ENCODE results near the gene GALM.
"Not testable (repeated sequence)": the region's sequence is repeated elsewhere in the genome, so short reads cannot be mapped to it uniquely, and the experiment has no call there.

GALM gene

GRCh38 chr2:38754049-38754448 lies 88.1 kb downstream of the GALM start:
- H3K4me3 ChIP-seq (ENCODE audit: low read length): peak overlapping the region; percentile 35; the same call in 1 of the 2 replicates
- H3K9me3 ChIP-seq (ENCODE audit: control insufficient read depth, insufficient read depth, low read length): no peaks in the 10 kb centered on the region
- no peaks in the 10 kb centered on the region for H3K9me2 ChIP-seq (replicated peaks; ENCODE audit: control insufficient read depth, low read length)
- H3K4me1 ChIP-seq (ENCODE audit: control insufficient read depth, low read length): peaks cover 28% of the 10 kb centered on the region
- TF ChIP-seq EZH2phosphoT487 (IDR thresholded peaks at IDR 0.05; ENCODE audit: borderline replicate concordance, low read length) (no peak), CTCF (IDR thresholded peaks at IDR 0.05; ENCODE audit: low read depth, low read length, poor library complexity, severe bottlenecking) (no peak)
- H3K27ac ChIP-seq (ENCODE audit: low read depth, low read length): no peak overlapping the region
- H3K36me3 ChIP-seq (ENCODE audit: control insufficient read depth, low read length): peaks cover 21% of the 10 kb centered on the region
- peaks cover 8% of the 10 kb centered on the region for H4K20me1 ChIP-seq (ENCODE audit: control insufficient read depth, insufficient read depth, low read depth, low read length)
- H3K4me2 ChIP-seq (ENCODE audit: low read length): peak overlapping the region; percentile 54
- H3F3A ChIP-seq (ENCODE audit: control insufficient read depth, insufficient read depth): peaks cover 15% of the 10 kb centered on the region
- H3K27me3 ChIP-seq (ENCODE audit: control insufficient read depth, low read length): no peaks in the 10 kb centered on the region
- peaks cover 30% of the 10 kb centered on the region for H3K79me2 ChIP-seq (ENCODE audit: control insufficient read depth, low read length)

GRCh38 chr2:38754506-38754905 lies 88.6 kb downstream of the GALM start:
- TF ChIP-seq EZH2phosphoT487 (IDR thresholded peaks at IDR 0.05; ENCODE audit: borderline replicate concordance, low read length) (no peak), CTCF (IDR thresholded peaks at IDR 0.05; ENCODE audit: low read depth, low read length, poor library complexity, severe bottlenecking) (no peak)
- H3K36me3 ChIP-seq (ENCODE audit: control insufficient read depth, low read length): peaks cover 16% of the 10 kb centered on the region
- peak overlapping the region; percentile 41 for H3K4me3 ChIP-seq (ENCODE audit: low read length)
- H4K20me1 ChIP-seq (ENCODE audit: control insufficient read depth, insufficient read depth, low read depth, low read length): peaks cover 8% of the 10 kb centered on the region
- peaks cover 10% of the 10 kb centered on the region for H3F3A ChIP-seq (ENCODE audit: control insufficient read depth, insufficient read depth)
- peaks cover 25% of the 10 kb centered on the region for H3K79me2 ChIP-seq (ENCODE audit: control insufficient read depth, low read length)
- H3K9me2 ChIP-seq (replicated peaks; ENCODE audit: control insufficient read depth, low read length): no peaks in the 10 kb centered on the region
- H3K9me3 ChIP-seq (ENCODE audit: control insufficient read depth, insufficient read depth, low read length): no peaks in the 10 kb centered on the region
- peak overlapping the region; percentile 54 for H3K4me2 ChIP-seq (ENCODE audit: low read length)
- H3K27ac ChIP-seq (ENCODE audit: low read depth, low read length): no peak overlapping the region
- no peaks in the 10 kb centered on the region for H3K27me3 ChIP-seq (ENCODE audit: control insufficient read depth, low read length)
- H3K4me1 ChIP-seq (ENCODE audit: control insufficient read depth, low read length): peaks cover 24% of the 10 kb centered on the region

- H3K9me3 ChIP-seq (ENCODE audit: control insufficient read depth, insufficient read depth, low read length); H3K27ac ChIP-seq (ENCODE audit: low read depth, low read length); H4K20me1 ChIP-seq (ENCODE audit: control insufficient read depth, insufficient read depth, low read depth, low read length); H3K36me3 ChIP-seq (ENCODE audit: control insufficient read depth, low read length); H3K27me3 ChIP-seq (ENCODE audit: control insufficient read depth, low read length); H3K4me2 ChIP-seq (ENCODE audit: low read length); H3K9me2 ChIP-seq (replicated peaks; ENCODE audit: control insufficient read depth, low read length); H3K4me3 ChIP-seq (ENCODE audit: low read length); H3F3A ChIP-seq (ENCODE audit: control insufficient read depth, insufficient read depth): not testable (repeated sequence)
- peaks cover 11% of the 10 kb centered on the region for H3K79me2 ChIP-seq (ENCODE audit: control insufficient read depth, low read length)
- peaks cover 20% of the 10 kb centered on the region for H3K4me1 ChIP-seq (ENCODE audit: control insufficient read depth, low read length)
These were observed 90.0 kb downstream of the GALM start for GRCh38 chr2:38755891-38756290.

GRCh38 chr2:38763228-38763627 lies 97.3 kb downstream of the GALM start:
- no peaks in the 10 kb centered on the region for H3K27me3 ChIP-seq (ENCODE audit: control insufficient read depth, low read length)
- H3K9me2 ChIP-seq (replicated peaks; ENCODE audit: control insufficient read depth, low read length): no peaks in the 10 kb centered on the region
- no peak for TF ChIP-seq EZH2phosphoT487 (IDR thresholded peaks at IDR 0.05; ENCODE audit: borderline replicate concordance, low read length)
- TF ChIP-seq CTCF (IDR thresholded peaks at IDR 0.05; ENCODE audit: low read depth, low read length, poor library complexity, severe bottlenecking): no peak
- no peaks in the 10 kb centered on the region for H3K36me3 ChIP-seq (ENCODE audit: control insufficient read depth, low read length)
- no peak overlapping the region for H3K27ac ChIP-seq (ENCODE audit: low read depth, low read length)
- H3K4me3 ChIP-seq (ENCODE audit: low read length): no peak overlapping the region
- H3K4me2 ChIP-seq (ENCODE audit: low read length): no peak overlapping the region
- H3K4me1 ChIP-seq (ENCODE audit: control insufficient read depth, low read length): peaks cover 5% of the 10 kb centered on the region; the same call in 1 of the 2 replicates
- no peaks in the 10 kb centered on the region for H4K20me1 ChIP-seq (ENCODE audit: control insufficient read depth, insufficient read depth, low read depth, low read length)
- no peaks in the 10 kb centered on the region for H3K9me3 ChIP-seq (ENCODE audit: control insufficient read depth, insufficient read depth, low read length)
- H3K79me2 ChIP-seq (ENCODE audit: control insufficient read depth, low read length): no peaks in the 10 kb centered on the region
- H3F3A ChIP-seq (ENCODE audit: control insufficient read depth, insufficient read depth): no peaks in the 10 kb centered on the region
